Measurements from ENCODE around the gene TEX10.
"Not testable (repeated sequence)": the region's sequence is repeated elsewhere in the genome, so short reads cannot be mapped to it uniquely, and the experiment has no call there.

The TEX10 gene

DNA sequence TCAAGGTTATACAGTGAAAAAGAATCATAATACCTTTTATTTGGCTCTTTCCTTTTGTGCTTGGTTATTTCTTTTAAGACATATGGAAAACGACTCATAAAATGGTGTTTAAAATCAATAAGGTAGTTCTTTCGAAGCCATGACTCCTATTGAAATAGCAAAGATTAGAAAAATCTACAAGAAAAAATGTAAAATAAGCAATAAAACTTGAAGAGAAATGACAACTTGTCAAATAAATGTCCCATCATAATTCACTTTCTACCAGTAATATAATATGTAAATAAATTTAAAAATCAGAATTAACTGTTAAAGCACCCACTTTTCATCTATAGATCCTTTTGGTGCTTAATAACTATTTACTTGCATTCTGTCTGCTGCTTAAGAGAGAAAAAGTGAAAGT is 12.5 kb downstream of the TEX10 start:
- H3K4me3 ChIP-seq (ENCODE audit: severe bottlenecking), result no peak overlapping the region
- no peaks in the 10 kb centered on the region for H3K27me3 ChIP-seq (ENCODE audit: insufficient read depth, poor library complexity, severe bottlenecking)
- no peak for ATAC-seq (ENCODE audit: low read depth)
- peaks cover 82% of the 10 kb centered on the region for H3K36me3 ChIP-seq (ENCODE audit: low read depth)
- no peaks in the 10 kb centered on the region for H3K9me3 ChIP-seq (ENCODE audit: severe bottlenecking)
- TF ChIP-seq, protein P1, sequence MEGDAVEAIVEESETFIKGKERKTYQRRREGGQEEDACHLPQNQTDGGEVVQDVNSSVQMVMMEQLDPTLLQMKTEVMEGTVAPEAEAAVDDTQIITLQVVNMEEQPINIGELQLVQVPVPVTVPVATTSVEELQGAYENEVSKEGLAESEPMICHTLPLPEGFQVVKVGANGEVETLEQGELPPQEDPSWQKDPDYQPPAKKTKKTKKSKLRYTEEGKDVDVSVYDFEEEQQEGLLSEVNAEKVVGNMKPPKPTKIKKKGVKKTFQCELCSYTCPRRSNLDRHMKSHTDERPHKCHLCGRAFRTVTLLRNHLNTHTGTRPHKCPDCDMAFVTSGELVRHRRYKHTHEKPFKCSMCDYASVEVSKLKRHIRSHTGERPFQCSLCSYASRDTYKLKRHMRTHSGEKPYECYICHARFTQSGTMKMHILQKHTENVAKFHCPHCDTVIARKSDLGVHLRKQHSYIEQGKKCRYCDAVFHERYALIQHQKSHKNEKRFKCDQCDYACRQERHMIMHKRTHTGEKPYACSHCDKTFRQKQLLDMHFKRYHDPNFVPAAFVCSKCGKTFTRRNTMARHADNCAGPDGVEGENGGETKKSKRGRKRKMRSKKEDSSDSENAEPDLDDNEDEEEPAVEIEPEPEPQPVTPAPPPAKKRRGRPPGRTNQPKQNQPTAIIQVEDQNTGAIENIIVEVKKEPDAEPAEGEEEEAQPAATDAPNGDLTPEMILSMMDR (IDR thresholded peaks at IDR 0.05; ENCODE audit: poor library complexity, severe bottlenecking), result no peak
- H3K27ac ChIP-seq (ENCODE audit: poor library complexity, severe bottlenecking), result no peak overlapping the region
- DNase-seq (ENCODE audit: low spot score), result no peak
- no peaks in the 10 kb centered on the region for H3K4me1 ChIP-seq (ENCODE audit: insufficient read depth, poor library complexity, severe bottlenecking)

DNA sequence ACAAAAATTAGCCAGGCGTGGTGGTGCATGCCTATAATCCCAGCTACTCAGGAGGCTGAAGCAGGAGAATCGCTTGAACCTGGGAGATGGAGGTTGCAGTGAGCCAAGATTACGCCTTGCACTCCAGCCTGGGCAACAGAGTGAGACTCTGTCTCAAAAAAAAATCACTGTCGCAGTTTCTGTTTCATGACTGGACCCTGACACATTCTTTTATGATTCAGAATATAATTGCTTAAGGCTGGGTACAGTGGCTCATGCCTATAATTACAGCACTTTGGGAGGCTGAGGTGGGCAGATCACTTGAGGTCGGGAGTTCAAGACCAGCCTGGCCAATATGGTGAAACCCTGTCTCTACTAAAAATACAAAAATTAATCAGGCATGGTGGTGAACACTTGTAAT is 14.0 kb downstream of the TEX10 start:
- not testable (repeated sequence) for H3K4me3 ChIP-seq (ENCODE audit: severe bottlenecking)

DNA sequence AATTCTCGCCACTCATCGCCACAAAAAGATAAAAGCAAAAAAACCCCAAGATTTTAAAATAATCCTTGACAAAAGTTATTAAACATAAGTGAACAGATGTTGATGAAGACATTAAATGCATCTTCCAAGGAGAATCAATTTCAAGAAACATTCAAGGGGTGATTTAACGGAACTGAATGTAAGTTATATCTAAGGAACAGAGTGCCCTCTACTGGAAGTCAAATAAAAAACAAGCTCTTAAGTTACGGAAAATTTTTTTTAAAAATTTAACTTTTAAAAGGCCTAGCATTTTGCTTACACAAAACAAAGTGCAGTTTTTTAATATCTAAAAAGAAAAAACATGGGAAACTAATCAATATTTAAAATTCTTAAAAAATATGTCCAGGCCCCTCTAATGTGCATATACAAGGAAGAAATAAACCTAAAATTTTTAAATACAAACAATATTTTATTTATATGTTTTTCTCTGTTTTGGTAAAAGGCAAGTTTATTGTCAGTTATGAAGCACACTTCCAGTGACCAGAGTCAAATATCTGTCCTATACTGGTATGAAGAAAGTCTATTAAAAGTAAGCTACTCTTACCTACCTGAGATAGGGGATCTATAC is 28.0 kb downstream of the TEX10 start:
- Histone ChIP-seq H3K27me3 (ENCODE audit: insufficient read depth, poor library complexity, severe bottlenecking) (no peaks in the 10 kb centered on the region), H3K9me3 (ENCODE audit: severe bottlenecking) (no peaks in the 10 kb centered on the region), H3K4me1 (ENCODE audit: insufficient read depth, poor library complexity, severe bottlenecking) (no peaks in the 10 kb centered on the region), H3K36me3 (ENCODE audit: low read depth) (peaks cover 97% of the 10 kb centered on the region), H3K4me3 (ENCODE audit: severe bottlenecking) (no peak overlapping the region), H3K27ac (ENCODE audit: poor library complexity, severe bottlenecking) (no peak overlapping the region)
- no peak for DNase-seq (ENCODE audit: low spot score)
- ATAC-seq (ENCODE audit: low read depth), result no peak
- TF ChIP-seq, protein P1 (IDR thresholded peaks at IDR 0.05; ENCODE audit: poor library complexity, severe bottlenecking), result peak; percentile 79

More for the DNA sequence above, 14.0 kb downstream of the TEX10 start:
- not testable (repeated sequence) for H3K9me3 ChIP-seq (ENCODE audit: severe bottlenecking); H3K27me3 ChIP-seq (ENCODE audit: insufficient read depth, poor library complexity, severe bottlenecking); DNase-seq (ENCODE audit: low spot score); ATAC-seq (ENCODE audit: low read depth); H3K27ac ChIP-seq (ENCODE audit: poor library complexity, severe bottlenecking); H3K4me1 ChIP-seq (ENCODE audit: insufficient read depth, poor library complexity, severe bottlenecking)
- peaks cover 67% of the 10 kb centered on the region for H3K36me3 ChIP-seq (ENCODE audit: low read depth)

DNA sequence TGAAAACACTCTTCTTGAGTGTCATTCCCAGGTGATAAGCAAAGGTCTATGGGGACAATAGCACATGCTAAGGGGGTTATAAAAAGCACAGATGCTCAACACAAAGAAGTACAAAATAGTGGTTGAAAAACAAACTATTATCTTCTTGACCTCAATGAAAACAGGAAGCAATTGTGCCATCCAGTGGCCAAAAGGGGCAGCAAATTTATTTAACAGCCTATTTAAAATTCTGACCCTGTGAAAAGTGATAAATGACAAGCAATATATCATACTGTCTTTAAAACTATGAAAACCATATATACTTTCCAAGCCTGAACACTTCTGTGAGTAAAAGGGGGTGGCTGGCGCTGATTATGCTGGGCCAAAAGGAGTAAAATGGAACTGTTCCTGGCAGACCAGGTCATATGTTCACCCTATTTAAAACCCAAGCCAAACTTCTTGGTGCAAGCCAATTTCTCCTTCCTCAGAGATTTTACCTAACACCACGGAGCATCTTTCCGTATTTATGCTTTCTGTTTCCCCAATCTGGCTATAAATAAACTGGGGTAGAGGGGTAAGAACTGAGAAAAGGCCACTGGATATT is 29.7 kb downstream of the TEX10 start:
- TF ChIP-seq, protein P1 (IDR thresholded peaks at IDR 0.05; ENCODE audit: poor library complexity, severe bottlenecking), result peak; percentile 73
- ATAC-seq (ENCODE audit: low read depth), result no peak
- Histone ChIP-seq H3K27me3 (ENCODE audit: insufficient read depth, poor library complexity, severe bottlenecking) (no peaks in the 10 kb centered on the region), H3K4me1 (ENCODE audit: insufficient read depth, poor library complexity, severe bottlenecking) (peaks cover 2% of the 10 kb centered on the region), H3K4me3 (ENCODE audit: severe bottlenecking) (no peak overlapping the region), H3K27ac (ENCODE audit: poor library complexity, severe bottlenecking) (no peak overlapping the region), H3K36me3 (ENCODE audit: low read depth) (peaks cover 100% of the 10 kb centered on the region), H3K9me3 (ENCODE audit: severe bottlenecking) (no peaks in the 10 kb centered on the region)
- DNase-seq (ENCODE audit: low spot score), result no peak

DNA sequence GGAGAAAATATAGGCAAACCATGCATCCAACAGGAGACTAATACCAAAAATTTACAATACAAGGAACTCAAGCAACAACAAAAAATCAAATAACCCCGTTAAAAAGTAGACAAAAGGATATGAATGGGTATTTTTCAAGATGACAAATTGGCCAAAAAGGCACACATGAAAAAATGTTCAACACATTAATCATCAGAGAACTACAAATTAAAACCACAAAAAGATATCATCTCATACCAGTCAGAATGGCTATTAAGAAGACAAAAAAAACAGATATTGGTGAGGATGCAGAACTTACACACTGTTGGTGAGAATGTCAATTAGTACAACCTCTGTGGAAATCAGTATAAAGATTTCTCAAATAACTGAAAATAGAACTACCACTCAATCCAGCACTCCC is 35.0 kb downstream of the TEX10 start:
- Histone ChIP-seq H3K27me3 (ENCODE audit: insufficient read depth, poor library complexity, severe bottlenecking) (no peaks in the 10 kb centered on the region), H3K27ac (ENCODE audit: poor library complexity, severe bottlenecking) (peak overlapping the region; percentile 7), H3K4me3 (ENCODE audit: severe bottlenecking) (no peak overlapping the region), H3K4me1 (ENCODE audit: insufficient read depth, poor library complexity, severe bottlenecking) (peaks cover 8% of the 10 kb centered on the region), H3K36me3 (ENCODE audit: low read depth) (peaks cover 85% of the 10 kb centered on the region), H3K9me3 (ENCODE audit: severe bottlenecking) (no peaks in the 10 kb centered on the region)
- ATAC-seq (ENCODE audit: low read depth), result peak; percentile 49; the same call in 1 of the 3 replicates
- DNase-seq (ENCODE audit: low spot score), result no peak
- TF ChIP-seq, protein P1 (IDR thresholded peaks at IDR 0.05; ENCODE audit: poor library complexity, severe bottlenecking), result no peak

Measured in RWPE2 (cell line).